Stimulated activated CD4-positive, alpha-beta T cell treated with anti-CD3 and anti-CD28 coated beads, Interleukin-15, amount 100 ng/mL, for 24 hours (primary cell): ENCODE results near the gene SMYD4.
"Not testable (repeated sequence)": the region's sequence is repeated elsewhere in the genome, so short reads cannot be mapped to it uniquely, and the experiment has no call there.

Experiments
- DNase-seq: peaks from one replicate; pipeline ENCODE4 v3.0.0-alpha.2; 2020

Gene SMYD4

DNA sequence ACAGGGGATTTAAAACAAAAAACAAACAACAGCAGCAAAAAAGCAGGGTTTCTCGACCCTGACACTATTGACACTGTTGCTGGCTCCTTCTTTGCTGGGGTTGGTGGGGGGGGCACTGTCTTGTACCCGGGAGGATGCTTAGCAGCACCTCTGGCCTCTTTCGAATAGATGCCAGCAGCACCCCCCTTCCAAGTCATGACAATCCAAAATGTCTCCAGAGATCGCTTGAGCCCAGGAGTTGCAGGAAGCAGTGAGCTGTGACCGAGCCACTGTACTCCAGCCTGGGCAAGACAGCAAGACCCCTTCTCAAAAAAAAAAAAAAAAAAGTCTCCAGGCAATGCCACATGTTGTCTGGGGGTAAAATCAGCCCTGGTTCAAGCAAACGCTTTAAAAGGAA, 47.5 kb downstream of the SMYD4 start:
- DNase-seq = no peak

DNA sequence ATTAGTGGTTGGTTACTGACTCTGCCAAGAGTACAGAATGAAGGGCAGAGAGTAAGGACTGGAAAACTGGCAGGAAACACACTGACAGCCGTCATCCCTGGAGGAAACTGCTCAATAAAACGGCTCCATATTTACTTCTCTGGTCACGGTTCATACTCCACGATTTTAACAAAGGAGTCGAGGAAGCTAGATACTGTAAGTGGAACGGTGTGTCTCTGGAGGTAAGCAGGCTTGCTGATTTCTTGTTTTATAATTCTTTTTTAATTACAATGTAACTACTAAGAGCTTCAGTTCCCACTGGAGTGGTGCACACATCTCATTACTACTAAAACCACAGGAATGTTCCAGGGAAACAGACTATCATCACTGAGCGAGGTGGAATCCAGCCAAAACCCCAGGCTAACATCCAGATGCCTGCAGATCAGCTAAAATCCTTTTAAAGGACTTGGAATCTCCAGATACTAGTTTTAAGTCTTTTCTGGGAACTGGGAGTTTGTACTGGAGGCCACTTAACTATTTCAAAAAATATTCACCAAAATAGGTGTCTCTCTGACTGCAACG, 50.1 kb downstream of the SMYD4 start:
- DNase-seq = no peak

DNA sequence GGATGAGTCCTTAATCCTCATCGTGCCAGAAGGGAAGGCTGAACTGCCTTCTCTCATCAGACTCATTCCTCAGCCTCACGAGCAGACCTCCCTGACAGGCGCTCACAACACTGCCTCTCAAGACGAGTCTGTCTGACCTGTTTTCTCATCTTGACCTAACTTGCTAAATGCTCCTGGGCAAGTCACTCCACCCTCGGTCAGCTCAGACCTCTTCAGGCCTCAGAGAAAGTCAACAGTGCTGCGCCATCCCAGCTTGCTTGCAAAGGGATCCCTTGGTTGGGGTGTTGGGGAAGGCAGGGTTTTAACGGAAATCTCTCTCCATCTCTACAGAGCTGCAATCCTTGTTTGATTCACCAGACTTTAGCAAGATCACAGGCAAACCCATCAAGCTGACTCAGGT, 52.8 kb downstream of the SMYD4 start:
- no peak for DNase-seq

DNA sequence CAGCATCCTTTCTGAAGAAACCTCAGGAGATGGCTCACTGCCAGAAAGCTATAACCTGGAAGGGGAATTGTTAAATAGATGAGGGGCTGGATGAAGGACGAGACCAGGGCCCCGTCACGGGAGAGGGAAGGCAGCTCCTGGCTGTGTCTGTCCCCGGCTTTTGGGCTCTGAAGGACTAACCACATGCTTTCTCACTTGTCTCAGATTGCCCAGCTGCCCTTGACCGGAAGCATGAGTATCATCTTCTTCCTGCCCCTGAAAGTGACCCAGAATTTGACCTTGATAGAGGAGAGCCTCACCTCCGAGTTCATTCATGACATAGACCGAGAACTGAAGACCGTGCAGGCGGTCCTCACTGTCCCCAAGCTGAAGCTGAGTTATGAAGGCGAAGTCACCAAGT, 53.4 kb downstream of the SMYD4 start:
- DNase-seq = no peak

DNA sequence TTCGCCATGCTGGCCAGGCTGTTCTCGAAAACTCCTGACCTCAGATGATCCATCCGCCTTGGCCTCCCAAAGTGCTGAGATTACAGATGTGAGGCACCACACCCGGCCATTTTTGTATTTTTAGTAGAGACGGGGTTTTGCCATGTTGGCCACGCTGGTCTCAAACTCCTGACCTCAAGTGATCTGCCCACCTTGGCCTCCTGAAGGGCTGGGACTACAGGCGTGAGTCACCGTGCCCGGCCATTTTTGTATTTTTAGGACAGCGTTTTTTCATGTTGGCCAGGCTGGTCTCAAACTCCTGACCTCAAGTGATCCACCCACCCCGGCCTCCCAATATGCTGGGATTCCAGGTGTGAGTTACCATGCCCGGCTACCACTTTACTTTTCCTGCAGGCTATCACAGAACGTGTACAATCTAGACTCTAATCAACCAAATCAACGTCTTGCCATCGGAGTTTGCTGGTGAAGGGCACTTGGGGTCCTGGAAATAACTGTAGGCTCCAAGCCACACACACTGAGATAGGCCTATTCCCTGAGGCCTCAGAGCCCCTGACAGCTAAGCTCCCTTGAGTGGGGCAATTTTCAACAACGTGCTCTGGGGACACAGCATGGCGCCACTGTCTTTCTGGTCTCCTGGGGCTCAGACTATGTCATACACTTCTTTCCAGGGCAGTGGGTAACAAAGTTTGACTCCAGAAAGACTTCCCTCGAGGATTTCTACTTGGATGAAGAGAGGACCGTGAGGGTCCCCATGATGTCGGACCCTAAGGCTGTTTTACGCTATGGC, 55.1 kb downstream of the SMYD4 start:
- DNase-seq = no peak

DNA sequence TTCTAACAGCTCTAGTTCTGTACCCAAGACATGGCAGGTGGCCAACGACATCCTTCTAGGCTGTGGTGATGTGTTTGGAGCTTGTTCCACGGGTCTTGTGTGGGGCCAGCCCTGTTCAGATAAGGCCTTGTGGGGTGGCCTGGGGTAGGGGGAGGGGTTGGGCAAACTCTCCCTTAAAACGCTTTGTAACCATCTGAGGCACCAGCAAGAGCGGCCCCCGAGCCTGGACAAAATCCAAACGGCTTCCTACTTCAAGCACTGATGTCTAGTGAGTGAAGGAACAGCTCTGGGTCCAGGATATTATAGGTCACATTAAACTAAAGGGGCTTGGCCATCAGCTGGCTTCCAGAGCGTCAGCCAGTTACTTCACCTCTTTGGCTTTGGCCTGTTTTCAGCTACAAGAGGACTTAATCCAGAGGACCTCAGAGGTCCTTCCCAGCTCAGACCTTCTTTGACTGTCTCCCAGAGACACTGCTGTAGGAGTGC, 56.0 kb downstream of the SMYD4 start:
- no peak for DNase-seq

DNA sequence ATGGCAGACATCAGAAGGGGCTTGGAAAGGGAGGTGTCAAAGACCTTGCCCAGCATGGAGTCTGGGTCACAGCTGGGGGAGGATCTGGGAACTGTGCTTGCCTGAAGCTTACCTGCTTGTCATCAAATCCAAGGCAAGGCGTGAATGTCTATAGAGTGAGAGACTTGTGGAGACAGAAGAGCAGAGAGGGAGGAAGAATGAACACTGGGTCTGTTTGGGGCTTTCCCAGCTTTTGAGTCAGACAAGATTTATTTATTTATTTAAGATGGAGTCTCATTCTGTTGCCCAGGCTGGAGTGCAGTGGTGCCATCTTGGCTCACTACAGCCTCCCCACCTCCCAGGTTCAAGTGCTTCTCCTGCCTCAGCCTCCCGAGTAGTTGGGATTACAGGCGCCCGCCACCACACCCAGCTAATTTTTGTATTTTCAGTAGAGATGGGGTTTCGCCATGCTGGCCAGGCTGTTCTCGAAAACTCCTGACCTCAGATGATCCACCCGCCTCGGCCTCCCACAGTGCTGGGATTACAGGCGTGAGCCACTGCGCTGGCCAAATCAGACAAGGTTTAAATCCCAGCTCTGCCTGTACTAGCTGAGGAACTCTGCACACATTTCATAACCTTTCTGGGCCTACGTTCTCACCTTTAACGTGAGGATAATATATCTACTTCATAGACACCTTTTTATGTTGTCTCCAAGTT, 56.6 kb downstream of the SMYD4 start:
- DNase-seq = not testable (repeated sequence)

DNA sequence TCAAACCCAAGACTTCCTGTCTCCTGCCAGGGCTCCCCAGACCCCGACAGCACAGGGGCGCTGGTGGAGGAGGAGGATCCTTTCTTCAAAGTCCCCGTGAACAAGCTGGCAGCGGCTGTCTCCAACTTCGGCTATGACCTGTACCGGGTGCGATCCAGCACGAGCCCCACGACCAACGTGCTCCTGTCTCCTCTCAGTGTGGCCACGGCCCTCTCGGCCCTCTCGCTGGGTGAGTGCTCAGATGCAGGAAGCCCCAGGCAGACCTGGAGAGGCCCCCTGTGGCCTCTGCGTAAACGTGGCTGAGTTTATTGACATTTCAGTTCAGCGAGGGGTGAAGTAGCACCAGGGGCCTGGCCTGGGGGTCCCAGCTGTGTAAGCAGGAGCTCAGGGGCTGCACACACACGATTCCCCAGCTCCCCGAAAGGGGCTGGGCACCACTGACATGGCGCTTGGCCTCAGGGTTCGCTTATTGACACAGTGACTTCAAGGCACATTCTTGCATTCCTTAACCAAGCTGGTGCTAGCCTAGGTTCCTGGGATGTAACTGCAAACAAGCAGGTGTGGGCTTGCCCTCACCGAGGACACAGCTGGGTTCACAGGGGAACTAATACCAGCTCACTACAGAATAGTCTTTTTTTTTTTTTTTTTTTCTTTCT, 59.8 kb downstream of the SMYD4 start:
- DNase-seq = peak; percentile 19

DNA sequence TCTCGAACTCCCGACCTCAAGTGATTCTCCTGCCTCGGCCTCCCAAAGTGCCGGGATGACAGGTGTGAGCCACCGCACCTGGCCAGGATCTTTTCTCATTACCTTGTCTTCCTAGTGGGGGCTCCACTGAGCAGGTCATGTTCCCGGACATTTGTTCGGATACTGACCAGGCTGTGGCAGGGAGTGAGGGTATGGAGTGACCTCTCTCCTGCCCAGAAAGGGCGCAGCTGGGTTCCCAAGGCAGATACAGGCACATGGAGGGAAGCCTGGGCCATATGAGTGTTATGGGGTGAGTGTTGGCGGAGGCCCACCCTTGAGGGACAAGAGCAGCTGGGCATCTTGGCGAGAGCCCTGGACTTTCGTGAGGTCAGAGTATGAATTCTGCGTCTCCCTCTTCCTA, 62.3 kb downstream of the SMYD4 start:
- no peak for DNase-seq

DNA sequence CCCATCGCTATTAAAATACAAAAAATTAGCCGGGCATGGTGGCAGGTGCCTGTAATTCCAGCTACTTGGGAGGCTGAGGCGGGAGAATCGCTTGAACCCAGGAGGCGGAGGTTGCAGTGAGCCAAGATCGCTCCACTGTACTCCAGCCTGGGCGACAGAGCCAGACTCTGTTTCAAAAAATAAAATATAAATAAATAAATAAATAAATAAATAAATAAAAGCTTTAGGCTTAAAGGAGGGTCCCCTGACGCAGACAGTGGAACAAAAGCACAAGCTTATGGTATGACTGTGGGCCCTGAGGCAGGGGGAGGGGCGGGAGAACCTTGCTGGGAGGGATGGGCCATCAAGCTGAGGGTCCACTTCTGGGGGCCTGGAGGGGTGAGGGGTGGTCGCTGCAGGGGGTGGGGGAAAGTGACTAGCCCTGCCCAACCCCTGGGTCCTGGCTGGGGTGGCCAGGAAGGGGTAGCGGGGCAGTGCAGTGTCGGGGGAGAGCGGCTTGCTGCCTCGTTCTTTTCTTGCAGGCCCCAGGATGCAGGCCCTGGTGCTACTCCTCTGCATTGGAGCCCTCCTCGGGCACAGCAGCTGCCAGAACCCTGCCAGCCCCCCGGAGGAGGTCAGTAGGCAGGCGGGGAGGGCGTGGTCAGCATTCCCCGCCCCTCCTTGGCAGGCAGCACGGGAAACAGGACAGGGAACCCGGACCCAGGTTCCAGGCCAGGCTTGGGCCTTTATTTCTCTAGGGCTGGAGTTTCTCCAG, 63.1 kb downstream of the SMYD4 start:
- DNase-seq = no peak

DNA sequence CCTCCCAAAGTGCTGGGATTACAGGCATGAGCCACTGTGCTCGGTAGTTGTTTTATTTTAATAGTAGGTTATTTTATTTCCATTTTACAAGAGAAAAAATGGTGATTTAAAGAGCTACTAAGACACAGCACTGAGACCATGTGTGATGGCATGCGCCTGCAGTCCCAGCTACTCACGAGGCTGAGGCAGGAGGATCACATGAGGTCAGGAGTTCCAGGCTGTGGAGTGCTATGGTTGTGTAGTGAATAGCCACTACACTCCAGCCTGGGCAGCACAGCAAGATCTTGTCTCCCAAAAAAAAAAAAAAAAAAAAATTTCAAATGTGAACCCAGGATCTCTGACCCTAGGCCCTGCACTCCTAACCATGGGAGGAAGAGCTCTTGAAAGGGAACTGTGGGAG, 64.1 kb downstream of the SMYD4 start:
- no peak for DNase-seq

DNA sequence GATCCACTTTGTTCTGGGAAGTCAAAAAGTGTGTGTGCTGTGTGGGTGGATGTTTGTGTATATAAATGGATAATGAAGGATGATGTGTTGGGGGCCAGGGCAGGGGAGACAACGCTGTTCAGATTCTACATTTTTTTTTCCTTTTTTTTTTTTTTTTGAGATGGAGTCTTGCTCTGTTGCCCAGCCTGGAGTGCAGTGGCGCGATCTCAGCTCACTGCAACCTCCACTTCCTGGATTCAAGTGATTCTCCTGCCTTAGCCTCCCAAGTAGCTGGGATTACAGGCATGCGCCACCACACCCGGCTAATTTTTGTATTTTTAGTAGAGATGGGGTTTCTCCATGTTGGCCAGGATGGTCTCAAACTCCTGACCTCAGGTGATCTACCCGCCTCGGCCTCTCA, 65.0 kb downstream of the SMYD4 start:
- DNase-seq = not testable (repeated sequence)

DNA sequence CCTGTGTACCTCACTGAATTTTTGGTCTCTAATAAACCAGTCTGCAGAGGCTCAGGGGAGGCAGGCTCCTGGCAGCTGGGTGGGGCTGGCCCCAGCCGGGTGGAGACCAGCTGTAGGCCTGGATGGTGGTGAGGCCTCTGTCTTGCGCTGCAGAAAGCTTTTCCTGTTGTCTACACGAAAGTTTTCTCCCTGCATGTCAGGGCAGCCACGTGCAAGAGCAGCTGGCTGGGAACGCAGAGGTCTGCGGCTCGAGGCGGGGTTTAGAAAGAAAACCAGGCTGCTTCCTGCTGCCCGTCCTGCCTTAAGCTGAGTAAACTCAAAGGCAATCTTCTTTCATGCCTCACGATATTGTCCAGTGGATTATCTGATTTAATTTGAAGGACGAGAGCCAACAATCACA, 65.4 kb downstream of the SMYD4 start:
- DNase-seq = peak; percentile 47

DNA sequence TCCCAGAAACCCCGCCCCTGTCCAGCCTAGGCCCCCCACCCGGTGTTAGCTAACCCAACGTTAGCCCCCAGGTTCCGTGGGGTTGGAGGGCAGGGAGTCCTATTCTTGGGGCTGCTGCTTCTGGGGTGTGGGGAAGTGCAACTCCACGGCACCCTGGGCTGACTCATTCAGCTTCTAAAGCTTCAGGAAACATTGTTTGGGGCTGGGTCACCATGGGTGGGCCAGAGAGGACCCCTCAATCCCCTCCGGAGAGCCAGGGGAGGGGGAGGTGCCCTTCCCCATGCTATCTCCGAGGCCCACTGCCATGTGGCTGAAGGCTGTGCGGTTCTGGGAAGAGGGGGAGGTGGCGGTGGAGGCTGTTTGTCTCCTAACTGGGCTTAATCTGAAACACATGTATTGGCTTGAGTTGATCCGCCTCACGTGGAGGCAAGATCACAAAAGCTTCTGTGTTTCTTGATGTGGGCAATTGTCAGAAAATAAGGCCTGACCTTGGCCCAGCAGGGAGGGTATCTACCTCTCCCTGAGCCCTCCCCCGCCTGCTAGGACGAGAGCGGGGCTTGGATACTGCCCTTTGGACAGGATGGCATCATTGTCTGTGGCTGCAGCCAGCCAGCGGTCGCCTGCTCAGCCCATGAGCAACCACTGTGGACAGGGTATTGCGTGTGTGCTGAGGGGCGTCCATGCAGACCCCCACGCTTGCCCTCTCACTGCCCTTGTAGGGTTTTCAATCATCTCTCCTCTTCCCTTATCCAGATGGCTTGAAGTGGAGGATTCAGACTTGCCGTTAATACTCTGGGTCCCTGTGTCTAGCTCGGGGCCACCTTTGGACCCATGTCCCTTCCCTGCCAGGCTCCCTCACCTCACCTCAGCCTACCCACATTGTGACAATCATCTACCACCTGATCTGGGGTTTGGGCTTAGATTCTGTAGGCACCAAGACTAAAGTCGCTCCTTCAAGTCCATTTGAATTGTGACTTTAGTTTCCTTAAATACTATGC, 66.5 kb downstream of the SMYD4 start:
- DNase-seq = no peak

DNA sequence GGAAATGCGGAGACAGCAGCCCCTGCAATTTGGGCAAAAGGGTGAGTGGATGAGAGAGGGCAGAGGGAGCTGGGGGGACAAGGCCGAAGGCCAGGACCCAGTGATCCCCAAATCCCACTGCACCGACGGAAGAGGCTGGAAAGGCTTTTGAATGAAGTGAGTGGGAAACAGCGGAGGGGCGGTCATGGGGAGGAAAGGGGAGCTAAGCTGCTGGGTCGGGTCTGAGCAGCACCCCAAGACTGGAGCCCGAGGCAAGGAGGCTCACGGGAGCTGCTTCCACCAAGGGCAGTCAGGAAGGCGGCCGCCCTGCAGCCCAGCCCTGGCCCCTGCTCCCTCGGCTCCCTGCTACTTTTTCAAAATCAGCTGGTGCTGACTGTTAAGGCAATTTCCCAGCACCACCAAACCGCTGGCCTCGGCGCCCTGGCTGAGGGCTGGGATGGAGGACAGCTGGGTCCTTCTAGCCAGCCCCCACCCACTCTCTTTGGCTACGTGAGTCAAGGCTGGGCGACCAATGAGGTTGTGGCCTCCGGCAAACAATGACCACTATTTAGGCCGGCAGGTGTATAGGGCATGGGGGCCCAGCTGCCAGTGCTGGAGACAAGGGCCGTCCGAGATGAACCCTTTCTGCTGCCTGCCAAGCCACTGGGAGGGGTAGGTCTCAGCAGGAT, 67.3 kb downstream of the SMYD4 start:
- DNase-seq = no peak

DNA sequence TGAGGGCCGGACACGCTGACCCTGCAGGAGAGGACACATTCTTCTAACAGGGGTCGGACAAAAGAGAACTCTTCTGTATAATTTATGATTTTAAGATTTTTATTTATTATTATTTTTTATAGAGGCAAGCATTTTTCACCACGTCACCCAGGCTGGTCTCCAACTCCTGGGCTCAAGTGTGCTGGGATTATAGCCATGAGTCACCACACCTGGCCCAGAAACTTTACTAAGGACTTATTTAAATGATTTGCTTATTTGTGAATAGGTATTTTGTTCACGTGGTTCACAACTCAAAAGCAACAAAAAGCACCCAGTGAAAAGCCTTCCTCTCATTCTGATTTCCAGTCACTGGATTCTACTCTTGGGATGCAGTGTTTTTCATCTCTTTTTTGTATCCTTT, 70.2 kb downstream of the SMYD4 start:
- no peak for DNase-seq

DNA sequence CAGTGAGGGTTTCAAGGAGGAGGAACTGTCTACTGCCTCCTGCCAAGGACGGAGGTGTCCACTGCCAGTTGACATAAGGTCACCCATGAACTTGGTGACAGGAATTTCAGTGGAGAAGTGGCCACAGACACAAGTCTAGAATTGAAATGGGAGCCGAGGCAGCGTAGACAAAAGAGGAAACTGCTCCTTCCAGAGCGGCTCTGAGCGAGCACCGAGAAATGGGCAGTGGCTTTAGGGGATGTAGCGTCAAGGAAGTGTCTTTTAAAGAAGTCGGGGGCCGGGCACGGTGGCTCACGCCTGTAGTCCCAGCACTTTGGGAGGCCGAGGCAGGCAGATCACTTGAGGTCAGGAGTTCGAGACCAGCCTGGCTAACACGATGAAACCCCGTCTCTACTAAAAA, 70.9 kb downstream of the SMYD4 start:
- no peak for DNase-seq

DNA sequence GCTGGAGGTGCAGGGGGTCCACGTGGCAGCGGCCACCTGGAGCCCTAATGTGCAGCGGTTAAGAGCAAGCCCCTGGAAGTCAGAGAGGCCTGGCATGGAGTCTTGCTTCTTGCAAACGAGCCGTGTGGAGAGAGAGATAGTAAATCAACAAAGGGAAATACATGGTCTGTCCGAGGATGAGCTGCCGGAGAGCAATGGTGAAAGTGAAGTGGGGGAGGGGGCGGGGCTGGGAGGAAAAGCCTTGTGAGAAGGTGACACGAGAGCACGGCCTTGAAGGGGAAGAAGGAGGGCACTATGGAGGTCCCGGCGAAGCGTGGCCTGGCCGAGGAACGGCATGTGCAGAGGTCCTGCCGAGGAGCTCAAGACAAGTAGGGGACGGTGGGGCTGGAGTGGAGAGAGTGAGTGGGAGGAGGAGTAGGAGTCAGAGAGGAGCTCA, 73.9 kb downstream of the SMYD4 start:
- no peak for DNase-seq

DNA sequence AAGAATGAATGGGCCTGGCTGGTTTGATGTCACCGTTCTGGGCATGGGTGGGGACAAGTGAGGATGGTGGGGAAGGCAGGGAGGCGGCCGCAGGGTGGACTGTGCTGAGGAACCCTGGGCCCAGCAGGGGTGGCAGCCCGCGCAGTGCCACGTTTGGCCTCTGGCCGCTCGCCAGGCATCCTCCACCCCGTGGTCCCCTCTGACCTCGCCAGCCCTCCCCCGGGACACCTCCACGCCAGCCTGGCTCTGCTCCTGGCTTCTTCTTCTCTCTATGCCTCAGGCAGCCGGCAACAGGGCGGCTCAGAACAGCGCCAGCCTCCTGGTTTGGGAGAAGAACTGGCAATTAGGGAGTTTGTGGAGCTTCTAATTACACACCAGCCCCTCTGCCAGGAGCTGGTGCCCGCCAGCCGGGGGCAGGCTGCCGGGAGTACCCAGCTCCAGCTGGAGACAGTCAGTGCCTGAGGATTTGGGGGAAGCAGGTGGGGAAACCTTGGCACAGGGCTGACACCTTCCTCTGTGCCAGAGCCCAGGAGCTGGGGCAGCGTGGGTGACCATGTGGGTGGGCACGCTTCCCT, 74.4 kb downstream of the SMYD4 start:
- no peak for DNase-seq

DNA sequence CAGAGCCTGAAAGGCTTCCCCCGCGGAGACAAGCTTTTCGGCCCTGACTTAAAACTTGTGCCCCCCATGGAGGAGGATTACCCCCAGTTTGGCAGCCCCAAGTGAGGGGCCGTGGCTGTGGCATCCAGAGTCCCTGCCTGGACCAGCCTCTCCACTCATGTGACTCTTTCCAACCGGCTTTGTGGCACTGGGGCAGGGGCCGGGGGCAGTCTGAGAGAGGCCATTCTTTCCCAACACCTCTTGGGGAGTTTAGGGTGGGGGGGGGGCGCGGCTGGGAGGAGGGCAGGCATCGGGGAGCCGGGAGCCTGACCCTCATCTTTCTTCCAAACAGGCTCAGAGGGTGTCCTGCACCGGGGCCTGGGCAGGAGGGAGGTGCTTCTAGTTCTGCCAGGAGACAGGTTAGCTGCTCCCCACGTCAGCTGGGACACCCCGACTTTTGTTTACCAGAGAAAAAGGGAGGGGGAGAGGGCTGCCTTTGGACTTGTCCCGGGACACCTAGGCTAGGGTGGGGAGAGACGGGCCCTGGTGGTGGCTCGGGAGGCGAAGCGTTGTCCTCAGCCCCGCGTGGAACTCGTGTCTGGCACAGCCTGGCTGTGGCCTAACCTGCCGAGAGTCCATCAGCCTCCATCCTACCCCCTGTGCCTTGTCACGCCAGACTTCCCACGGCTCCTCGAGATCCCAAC, 75.1 kb downstream of the SMYD4 start:
- no peak for DNase-seq
